ENCODE results near the gene WDR18.

- TF ChIP-seq CTCF (IDR thresholded peaks at IDR 0.05; ENCODE audit: low read length): no peak
- no peak for TF ChIP-seq EZH2 (IDR thresholded peaks at IDR 0.05; ENCODE audit: borderline replicate concordance, low read length)
Measured at GRCh38 chr19:1017906-1018305, 33.8 kb downstream of the WDR18 start.

All from OCI-LY1 (cell line).